Cerebellar nuclear complex (tissue), 1 donor: ENCODE data around the gene ADAR.
A peak's percentile ranks its signal among the peaks of the same experiment; 100 is the strongest.

ENCODE experiments used
- DNase-seq, 2 experiments: peaks; one replicate each; lab custom pipeline; 2025; lab: John Stamatoyannopoulos, UW

Gene ADAR

DNA sequence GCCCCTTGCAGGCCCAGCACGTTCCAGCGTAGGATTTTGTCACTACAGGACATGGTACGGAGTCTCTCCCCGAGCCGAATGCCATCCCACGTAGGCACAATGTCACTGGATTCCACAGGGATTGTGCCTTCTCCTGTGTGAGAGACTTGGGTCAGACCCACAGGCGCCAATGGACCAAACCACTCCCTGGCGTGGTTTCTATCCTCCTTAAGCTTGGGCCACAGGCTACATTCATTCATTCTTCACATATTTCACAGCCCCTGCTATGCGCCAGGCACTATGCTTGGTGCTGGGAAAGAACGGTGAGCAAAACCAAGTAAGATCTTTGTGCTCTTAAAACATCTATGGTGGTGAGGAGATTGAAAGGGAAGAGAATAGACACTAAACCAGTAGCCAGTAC lies 21.8 kb downstream of the ADAR start:
- no peak for DNase-seq

DNA sequence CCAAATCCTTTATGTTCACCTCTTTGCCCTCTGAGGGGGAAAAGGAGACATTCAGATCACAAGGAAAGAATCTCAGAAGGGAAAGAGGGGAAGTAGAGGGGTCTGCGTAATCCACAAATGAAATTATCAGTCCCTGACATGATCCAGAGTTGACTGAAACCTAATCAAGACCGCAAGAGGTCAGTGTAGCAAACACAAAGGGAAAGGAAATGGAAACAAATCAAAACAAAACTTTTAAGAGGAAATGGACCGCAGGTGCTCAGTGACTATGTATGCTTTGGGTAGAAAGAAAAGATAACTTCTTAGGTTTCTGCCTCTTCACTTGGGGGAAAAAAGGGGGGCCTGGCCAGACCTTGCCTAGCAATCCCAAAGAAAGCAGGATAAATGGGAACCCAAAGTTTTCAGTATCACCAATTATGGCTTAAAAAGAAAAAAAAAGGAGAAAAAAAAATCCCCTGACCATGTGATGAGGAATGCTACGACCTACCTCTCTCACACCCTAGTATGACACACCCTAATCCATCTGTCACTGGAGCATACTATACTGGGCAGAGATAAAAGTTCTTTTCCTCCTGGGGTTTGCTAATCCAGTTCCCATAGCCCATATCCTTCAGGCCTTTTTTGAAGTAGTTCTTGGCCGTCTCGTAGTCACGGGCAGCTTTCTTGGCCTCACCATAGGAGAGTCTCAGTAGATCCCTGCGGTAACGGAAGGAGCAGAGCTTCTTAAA lies 23.6 kb downstream of the ADAR start:
- no peak for DNase-seq

DNA sequence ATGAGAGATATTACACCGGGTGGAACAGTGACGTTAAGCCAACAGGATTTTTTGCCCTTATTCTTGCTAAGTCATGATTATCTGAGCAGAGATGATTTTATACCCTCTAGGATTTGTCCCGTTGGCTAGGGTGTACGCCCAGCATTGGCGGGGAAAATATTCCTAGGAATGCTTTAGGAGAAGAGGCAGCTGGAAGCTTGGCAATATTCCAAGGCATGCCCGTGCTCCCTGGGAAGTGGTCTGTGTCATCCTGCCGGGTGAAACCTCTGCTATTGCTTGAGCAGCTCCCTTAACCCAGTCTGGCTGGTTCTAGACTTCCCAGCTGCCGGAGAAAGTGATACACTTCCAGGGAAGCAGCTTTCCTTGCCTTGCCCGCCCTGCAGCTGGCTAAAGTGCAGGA lies 24.2 kb downstream of the ADAR start:
- no peak for DNase-seq

DNA sequence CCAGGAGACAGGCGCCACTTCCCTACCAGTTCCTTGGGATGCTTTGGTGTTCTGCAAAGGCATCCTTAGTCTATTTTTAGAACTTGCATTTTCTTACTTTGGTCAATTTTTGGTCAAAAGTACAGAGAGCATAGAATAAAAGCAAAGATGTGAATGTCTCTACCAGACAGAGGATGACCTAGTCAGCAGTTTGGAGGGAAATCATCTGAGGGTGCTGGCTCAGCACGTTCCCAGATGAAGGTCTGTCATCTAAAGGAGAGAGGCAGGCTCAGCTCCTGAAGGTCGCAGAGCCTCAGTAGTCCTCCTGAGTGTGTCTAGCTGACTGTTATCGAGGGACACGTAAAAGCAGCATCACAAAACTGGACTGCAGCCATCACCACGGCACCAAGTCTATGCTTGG lies 25.1 kb downstream of the ADAR start:
- no peak for DNase-seq

DNA sequence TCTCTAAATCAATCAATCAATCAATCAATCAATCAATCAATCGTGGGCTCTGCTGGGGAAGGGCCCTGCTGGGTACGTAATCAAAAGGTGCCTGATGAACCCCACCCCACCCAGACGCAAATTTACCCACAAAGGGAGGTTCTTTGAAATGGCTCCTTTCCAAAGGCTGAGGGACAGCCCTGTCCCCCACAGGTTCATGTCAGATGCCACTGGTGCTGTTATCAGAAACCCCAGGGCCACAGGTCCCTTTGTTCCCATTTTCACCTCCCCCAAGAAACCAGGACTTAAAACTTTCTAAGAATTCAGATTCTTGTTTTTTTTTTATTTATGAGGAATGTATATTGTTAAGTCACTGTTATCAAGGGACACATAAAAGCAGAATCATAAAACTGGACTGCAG lies 26.2 kb downstream of the ADAR start:
- DNase-seq, result no peak

DNA sequence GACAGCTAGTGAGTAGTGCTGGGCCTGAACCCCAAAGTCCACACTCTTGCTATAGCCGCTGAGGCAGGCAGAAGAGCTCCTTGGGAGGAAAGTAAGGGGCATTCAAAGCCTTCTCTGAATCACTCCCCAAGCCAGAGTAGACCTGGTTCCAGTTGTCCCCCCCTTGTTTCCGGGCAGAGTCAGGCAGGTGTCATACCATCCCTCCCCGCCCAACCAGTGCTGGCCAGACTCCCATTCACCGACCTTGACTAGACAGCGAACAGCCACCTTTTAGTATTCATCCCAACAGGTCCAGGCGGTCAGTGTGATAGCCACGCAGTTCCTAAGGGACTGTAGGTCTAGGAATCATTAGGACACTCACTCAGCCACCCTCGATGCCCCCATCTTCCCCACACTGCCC lies 28.6 kb downstream of the ADAR start:
- DNase-seq, result no peak

DNA sequence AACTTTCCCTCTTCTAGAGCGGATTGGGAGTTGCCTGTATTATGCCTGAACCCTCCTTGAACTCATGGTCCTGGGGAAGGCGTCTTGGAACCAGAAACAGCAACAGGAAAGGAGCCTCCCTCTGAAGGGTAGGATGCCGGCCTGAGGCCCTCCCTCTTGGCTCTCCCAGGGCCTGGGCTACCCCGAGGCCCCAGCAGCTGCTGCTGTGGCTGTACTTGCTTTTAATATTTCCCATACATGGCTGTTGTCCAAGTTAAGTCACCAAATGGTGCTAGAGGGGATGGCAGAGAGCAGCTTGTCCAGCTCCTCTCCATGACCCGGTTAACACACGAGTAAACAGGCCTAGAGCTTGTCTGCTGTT lies 29.9 kb downstream of the ADAR start:
- DNase-seq, result no peak

DNA sequence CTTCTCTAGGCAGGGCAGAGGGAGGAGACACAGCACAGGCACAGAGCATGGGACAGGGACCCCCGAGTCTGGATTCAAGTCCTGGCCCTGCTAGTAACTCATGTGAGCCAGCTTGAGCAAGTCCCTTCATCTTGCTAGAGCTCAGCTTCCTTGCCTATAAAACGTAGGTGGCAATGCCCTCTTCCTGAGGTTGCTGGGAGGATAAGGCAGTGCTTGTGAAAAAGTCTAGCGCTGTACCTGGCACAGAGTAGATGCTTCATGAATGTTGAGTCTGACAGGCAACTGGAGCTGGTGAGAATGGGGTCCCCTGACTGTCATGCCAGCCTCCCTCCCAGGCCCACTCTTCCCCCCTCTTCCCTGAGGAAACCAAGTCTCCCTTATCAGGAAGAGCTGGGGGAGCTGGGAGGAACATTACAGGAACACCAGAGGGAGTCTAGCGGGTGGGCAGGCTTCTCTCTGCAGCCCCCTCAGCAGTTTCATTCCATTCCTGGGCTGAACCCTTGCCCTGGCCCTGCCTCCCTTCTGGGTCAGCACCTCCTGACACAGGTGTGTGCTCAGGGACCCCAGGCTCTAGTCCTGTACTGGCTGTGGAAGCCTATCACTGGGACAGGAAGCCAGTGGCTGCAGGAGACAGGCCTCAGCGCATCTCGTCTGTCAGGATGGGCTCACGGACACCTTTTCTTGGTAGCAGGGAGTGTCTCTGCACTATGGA lies 30.5 kb downstream of the ADAR start:
- DNase-seq, result no peak

DNA sequence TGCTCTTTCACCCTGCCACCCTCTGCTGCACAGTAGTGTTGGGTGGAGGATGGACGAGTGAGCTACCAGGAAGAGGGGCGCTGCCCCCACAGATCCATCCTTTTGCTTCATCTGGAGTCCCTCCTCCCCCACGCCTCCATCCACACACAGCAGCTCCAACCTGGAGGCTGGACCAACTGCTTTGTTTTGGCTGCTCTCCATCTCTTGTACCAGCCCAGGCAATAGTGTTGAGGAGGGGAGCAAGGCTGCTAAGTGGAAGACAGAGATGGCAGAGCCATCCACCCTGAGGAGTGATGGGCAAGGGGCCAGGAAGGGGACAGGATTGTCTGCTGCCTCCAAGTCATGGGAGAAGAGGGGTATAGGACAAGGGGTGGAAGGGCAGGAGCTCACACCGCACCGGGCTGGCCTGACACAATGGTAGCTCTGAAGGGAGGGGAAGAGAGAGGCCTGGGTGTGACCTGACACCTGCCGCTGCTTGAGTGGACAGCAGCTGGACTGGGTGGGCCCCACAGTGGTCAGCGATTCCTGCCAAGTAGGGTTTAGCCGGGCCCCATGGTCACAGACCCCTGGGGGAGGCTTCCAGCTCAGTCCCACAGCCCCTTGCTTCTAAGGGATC lies 31.9 kb downstream of the ADAR start:
- no peak for DNase-seq

DNA sequence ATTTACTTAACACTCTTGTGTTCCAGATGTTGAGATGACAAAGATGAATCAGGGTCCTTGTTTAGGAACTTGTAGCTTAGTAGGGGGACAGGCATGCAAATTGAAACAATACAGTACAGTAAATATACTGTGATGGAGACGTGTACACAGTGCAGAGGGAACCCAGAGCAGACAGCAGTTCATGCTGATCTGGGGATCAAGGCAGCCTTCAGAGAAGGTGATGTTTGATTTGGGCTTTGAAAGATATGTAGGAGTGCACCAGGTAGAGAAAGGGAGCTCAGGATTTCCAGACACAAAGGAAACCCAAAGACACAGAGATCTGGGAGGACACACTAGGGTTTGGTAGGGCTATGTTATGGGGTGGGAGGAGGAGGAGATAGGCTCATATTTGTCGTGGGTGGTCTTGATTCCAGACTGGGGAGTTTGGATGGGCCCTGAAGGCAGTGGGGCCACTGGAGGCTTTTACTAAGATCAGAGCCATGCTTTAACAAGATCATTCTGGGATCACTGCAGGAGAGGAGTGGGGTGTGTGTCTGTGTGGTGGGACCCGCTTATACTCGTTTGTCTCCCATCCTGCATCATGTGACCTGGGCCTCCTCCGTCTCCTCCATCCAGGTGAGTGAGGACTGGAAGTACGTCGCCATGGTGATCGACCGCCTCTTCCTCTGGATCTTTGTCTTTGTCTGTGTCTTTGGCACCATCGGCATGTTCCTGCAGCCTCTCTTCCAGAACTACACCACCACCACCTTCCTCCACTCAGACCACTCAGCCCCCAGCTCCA lies 32.6 kb downstream of the ADAR start:
- no peak for DNase-seq

DNA sequence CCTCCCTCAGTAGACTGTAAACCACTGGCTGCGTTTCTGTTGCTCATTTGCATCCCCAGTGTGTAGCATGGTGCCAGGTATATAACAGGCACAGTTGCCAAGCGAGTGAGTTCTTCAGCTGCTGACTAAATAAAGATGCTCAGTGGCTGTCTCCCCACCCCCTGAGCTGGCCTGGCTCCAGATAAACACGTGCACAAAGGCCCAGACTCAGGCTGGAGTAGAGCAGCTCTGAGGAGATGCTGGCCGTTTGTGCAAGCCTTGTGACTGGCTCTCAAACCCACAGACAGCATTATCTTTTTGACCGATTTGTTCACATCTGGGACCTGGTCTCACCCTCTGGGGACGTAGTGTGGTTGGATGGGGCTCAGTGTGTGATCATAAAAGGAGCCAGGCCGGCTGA lies 33.3 kb downstream of the ADAR start:
- DNase-seq, result no peak

DNA sequence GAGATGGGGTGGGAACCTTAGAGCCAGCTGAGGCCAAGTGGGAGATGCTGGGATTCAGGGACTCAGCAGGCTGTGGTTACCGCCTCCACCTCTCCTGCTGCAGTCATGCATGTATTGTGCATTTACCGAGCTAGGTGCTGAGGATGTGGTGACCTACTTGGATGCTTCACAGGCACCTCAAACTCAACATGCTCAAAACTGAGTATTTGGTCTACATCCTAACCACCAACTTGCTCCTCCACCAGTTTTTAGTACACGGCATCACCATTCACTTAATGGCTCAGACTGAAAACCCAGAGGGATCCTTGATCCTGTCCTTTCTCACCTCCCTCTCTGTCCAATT lies 34.8 kb downstream of the ADAR start:
- no peak for DNase-seq

DNA sequence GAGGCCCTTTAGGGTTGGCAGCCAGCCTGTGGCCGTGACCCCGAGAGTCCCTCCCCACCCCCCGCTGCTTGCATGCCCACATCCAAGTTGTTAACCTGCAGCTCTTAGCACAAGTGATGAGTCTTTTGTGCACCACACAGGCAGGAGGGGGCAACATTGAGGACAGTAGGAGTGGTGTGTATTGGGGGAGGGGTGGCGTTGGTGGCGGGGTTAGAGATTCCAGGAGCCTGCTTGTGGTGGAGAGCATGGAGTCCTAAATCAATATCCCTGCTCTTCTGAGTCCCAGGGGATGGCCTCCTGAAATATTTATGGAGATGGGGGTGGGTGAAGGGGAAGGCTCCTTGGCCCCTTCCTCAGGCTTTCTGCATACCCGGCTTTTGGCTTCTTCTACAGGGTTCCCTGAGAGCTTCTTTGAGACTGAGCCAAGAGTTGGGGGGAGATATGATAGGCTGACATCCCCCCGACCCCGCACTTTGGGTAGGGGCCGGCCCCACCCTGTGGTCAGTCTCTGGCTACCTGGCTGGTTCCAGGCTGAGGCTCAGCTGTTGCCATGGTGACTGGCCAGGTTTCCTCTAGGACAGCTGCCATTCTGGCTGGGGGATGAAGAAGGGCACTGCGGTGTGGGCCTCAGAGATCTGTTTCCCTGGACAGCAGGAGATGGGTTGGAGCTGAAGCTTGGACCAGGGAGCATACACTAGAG lies 35.4 kb downstream of the ADAR start:
- peak in 1 of 2 experiments; percentile 7 for DNase-seq

DNA sequence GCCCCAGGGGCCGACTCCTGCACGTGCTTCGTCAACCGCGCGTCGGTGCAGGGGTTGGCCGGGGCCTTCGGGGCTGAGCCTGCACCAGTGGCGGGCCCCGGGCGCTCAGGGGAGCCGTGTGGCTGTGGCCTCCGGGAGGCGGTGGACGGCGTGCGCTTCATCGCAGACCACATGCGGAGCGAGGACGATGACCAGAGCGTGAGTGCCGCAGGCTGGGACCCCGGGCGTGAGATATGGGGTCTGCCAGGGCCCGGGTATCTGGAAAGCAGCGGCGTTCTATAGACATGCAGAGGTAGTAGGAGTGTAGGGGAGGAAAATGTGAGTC lies 36.1 kb downstream of the ADAR start:
- no peak for DNase-seq

DNA sequence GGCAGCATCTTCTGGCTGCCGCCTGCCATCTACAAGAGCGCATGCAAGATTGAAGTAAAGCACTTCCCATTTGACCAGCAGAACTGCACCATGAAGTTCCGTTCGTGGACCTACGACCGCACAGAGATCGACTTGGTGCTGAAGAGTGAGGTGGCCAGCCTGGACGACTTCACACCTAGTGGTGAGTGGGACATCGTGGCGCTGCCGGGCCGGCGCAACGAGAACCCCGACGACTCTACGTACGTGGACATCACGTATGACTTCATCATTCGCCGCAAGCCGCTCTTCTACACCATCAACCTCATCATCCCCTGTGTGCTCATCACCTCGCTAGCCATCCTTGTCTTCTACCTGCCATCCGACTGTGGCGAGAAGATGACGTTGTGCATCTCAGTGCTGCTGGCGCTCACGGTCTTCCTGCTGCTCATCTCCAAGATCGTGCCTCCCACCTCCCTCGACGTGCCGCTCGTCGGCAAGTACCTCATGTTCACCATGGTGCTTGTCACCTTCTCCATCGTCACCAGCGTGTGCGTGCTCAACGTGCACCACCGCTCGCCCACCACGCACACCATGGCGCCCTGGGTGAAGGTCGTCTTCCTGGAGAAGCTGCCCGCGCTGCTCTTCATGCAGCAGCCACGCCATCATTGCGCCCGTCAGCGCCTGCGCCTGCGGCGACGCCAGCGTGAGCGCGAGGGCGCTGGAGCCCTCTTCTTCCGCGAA lies 36.6 kb downstream of the ADAR start:
- DNase-seq, result no peak

DNA sequence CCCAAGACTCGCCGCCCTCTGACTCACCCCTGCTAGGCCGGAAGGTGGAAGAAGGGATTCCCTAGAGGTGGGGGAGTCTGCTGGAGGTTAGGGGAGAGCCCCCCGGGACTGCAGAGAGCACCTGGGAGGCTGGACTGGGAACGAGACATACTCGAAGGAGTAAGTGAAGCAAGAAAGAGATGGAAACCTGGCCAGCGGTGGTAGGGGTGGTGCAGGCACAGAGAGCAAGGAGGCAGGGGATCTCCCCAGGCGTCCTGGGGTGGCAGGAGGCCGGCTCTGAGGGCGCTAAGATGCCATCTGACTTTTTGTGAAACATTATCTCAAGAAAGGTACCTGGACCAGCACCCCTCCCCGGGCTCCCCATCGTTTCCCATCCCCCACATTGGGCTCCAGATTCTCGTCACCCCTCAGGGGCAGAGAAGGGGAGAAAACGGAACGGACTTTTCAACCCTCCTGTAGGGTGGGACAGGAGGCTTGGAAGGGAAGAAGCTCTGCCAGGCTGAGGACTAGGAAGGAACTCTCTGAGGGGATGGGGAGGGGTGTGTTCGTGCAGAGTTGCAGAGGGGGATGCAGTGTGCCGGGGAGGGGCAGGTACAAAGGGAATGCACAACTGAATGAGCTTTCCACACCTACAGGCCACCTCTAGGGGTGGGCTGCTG lies 39.7 kb downstream of the ADAR start:
- no peak for DNase-seq

DNA sequence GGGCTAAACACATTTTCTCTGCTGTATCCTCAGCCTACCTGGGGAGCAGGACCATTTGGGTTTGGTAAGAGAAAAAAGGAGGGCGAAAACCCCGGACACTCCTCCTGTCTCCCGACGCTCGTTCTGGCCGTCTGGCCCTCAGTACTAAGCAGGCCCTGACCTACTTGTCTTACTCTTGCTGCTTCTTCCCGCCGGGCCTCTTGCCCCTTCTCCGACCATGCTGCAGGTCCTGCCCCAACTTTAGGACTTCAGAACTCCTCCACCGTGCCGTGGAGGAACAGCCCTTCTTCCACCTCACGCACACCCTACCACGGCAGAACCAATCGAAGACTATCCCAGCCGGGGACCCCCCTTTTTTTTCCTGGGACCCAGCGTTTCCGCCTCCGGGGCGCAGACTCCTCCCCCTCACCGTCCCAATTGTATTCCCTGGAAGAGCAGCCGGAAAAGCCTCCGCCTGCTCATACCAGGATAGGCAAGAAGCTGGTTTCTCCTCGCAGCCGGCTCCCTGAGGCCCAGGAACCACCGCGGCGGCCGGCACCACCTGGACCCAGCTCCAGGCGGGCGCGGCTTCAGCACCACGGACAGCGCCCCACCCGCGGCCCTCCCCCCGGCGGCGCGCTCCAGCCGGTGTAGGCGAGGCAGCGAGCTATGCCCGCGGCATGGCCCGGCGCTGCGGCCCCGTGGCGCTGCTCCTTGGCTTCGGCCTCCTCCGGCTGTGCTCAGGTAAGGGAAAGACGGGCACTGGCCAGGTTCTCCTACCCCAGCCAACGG lies 40.4 kb downstream of the ADAR start, which contains the start of gene CHRNB2:
Gene CHRNB2, plus strand, starts transcription at position 393 of the 771 bp plus-strand sequence. Its CDS starts 267 bp downstream, at position 660.
- peak in 1 of 2 experiments; percentile 43 for DNase-seq

DNA sequence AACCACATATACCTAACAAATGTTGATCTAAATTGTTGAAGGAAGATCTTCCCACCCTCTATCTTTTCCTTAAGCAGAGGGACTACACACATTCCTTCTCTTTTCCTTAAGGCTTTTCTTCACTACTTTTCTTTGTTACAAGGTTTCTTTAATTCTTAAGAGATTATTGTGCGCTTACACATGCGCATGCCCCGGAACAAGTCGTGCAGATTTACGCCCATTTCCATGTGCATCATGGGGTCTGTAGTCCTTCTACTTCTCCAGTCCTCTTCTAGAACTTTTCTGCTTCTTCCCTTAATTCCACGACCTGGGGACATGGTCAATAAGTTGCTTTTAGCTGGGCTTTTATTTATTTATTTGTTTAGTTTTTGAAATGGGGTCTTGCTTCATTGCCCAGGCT lies 42.1 kb downstream of the ADAR start:
- DNase-seq, result no peak

DNA sequence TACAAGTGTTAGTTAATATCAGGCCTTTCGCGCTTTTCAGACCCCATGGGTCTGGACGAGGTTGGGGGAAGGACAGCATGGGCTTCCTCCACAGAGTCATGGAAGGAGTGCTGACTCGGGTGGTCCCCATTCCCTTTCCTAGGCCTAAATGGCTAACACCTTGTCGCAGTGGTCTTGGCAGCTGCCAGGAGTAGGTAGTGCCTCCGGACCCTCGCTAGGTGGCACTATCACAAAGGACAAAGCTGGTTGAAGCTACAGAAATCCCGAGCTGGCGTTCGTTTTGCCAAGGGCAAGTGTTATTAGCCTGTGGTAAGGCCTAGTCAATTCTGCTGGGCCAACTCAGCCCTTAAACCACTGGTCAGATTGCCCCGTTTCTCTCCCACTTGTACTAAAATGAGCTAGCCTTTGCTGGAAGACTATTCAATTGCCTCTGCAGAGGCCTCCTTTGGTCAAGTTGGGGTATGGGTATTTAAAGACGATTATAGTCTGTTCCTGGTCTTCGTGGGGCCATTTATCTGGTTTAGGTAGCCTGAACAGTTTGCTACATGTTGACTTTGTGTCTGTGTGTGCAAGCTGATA lies 48.4 kb downstream of the ADAR start:
- DNase-seq, result peak in 1 of 2 experiments; percentile 91
